ENCODE results near the gene KRTAP4-8.
"Not testable (repeated sequence)": the region's sequence is repeated elsewhere in the genome, so short reads cannot be mapped to it uniquely, and the experiment has no call there.

Gene KRTAP4-8

GRCh38 chr17:41131979-41132378, 34.0 kb upstream of the KRTAP4-8 start:
- H3K4me3 ChIP-seq (ENCODE audit: low read depth, low read length) = no peak overlapping the region
- no peak for TF ChIP-seq CTCF (IDR thresholded peaks at IDR 0.05; ENCODE audit: low read depth, low read length)

- no peak overlapping the region for H3K4me3 ChIP-seq (ENCODE audit: low read depth, low read length)
- TF ChIP-seq CTCF (IDR thresholded peaks at IDR 0.05; ENCODE audit: low read depth, low read length) = no peak
Observed at GRCh38 chr17:41127371-41127770, 29.4 kb upstream of the KRTAP4-8 start.

GRCh38 chr17:41126412-41126811, 28.5 kb upstream of the KRTAP4-8 start:
- no peak for TF ChIP-seq CTCF (IDR thresholded peaks at IDR 0.05; ENCODE audit: low read depth, low read length)
- no peak overlapping the region for H3K4me3 ChIP-seq (ENCODE audit: low read depth, low read length)

GRCh38 chr17:41125064-41125463, 27.1 kb upstream of the KRTAP4-8 start:
- no peak for TF ChIP-seq CTCF (IDR thresholded peaks at IDR 0.05; ENCODE audit: low read depth, low read length)
- no peak overlapping the region for H3K4me3 ChIP-seq (ENCODE audit: low read depth, low read length)

GRCh38 chr17:41123991-41124371, 26.0 kb upstream of the KRTAP4-8 start, which contains the start of gene KRTAP4-12:
KRTAP4-12 (minus strand) TSS chr17:41124182; CDS start chr17:41124122, 60 bp downstream.
- H3K4me3 ChIP-seq (ENCODE audit: low read depth, low read length) = not testable (repeated sequence)

- not testable (repeated sequence) for H3K4me3 ChIP-seq (ENCODE audit: low read depth, low read length)
Observed at GRCh38 chr17:41123292-41123990, 25.5 kb upstream of the KRTAP4-8 start.

- no peak for TF ChIP-seq CTCF (IDR thresholded peaks at IDR 0.05; ENCODE audit: low read depth, low read length)
Observed at GRCh38 chr17:41121742-41122141, 23.8 kb upstream of the KRTAP4-8 start.

GRCh38 chr17:41119696-41120690, 22.1 kb upstream of the KRTAP4-8 start:
- H3K4me3 ChIP-seq (ENCODE audit: low read depth, low read length) = not testable (repeated sequence)

More at GRCh38 chr17:41121742-41122141, 23.8 kb upstream of the KRTAP4-8 start:
- no peak overlapping the region for H3K4me3 ChIP-seq (ENCODE audit: low read depth, low read length)
